GM23338 (cell line): ENCODE results near the gene GJE1. TPM values are rescaled to one million over a fixed set of nuclear protein-coding genes. Genes with fewer than 3 reads are reported as not detected.
"Not testable (repeated sequence)": the region's sequence is repeated elsewhere in the genome, so short reads cannot be mapped to it uniquely, and the experiment has no call there.

Experiments used
- ATAC-seq: fragments of 200-7000 bp; cut with Tn5 transposase; 3 replicates; pipeline ENCODE4 v1.9.1; 2020
- DNase-seq: peaks from one replicate; pipeline ENCODE4 v3.0.0-alpha.2; 2015; ENCODE audit warnings: low spot score
- H2AFZ ChIP-seq: fragments of 200-600 bp; sonication (generic); 2 replicates; pipeline ENCODE4 v1.8.0; 2016; ENCODE audit warnings: antibody characterized with exemption, mild to moderate bottlenecking, moderate library complexity
- H3F3A ChIP-seq: fragments of 200-600 bp; sonication (generic); replicated peaks from 2 replicates; pipeline ENCODE4 v1.8.0; 2017; ENCODE audit warnings: antibody characterized with exemption, mixed run types, low read depth
- H3K27ac ChIP-seq: fragments of 200-600 bp; sonication (generic); 2 replicates; pipeline ENCODE4 v1.6.1; 2016; ENCODE audit warnings: low read depth
- H3K27me3 ChIP-seq: fragments of 200-600 bp; sonication (generic); 2 replicates; pipeline ENCODE4 v1.8.0; 2016; ENCODE audit warnings: mild to moderate bottlenecking, mixed run types, moderate library complexity; ENCODE audit not compliant: insufficient read depth
- H3K36me3 ChIP-seq: fragments of 200-600 bp; sonication (generic); 2 replicates; pipeline ENCODE4 v1.8.0; 2016; ENCODE audit warnings: mild to moderate bottlenecking; ENCODE audit not compliant: insufficient read depth
- H3K4me1 ChIP-seq: fragments of 200-600 bp; sonication (generic); 2 replicates; pipeline ENCODE4 v1.8.0; 2016; ENCODE audit warnings: mild to moderate bottlenecking, moderate library complexity; ENCODE audit not compliant: insufficient read depth
- H3K4me2 ChIP-seq: fragments of 200-600 bp; sonication (generic); 2 replicates; pipeline ENCODE4 v1.7.1; 2017; ENCODE audit warnings: mixed run types
- H3K4me3 ChIP-seq: fragments of 200-600 bp; sonication (generic); 2 replicates; pipeline ENCODE4 v1.6.1; 2016; ENCODE audit warnings: mixed run types
- H3K79me2 ChIP-seq: fragments of 200-600 bp; sonication (generic); replicated peaks from 2 replicates; pipeline ENCODE4 v1.8.0; 2017; ENCODE audit warnings: mild to moderate bottlenecking; ENCODE audit not compliant: insufficient read depth
- H3K9me2 ChIP-seq: fragments of 200-600 bp; sonication (generic); 2 replicates; pipeline ENCODE4 v1.8.0; 2017; ENCODE audit not compliant: insufficient read depth
- H4K20me1 ChIP-seq: fragments of 200-600 bp; sonication (generic); replicated peaks from 2 replicates; pipeline ENCODE4 v1.8.0; 2017; ENCODE audit warnings: mild to moderate bottlenecking; ENCODE audit not compliant: insufficient read depth
- H3K27ac Mint-ChIP-seq: 2 replicates; pipeline ENCODE4 v1.8.0; 2020; ENCODE audit warnings: inconsistent platforms, mild to moderate bottlenecking, moderate library complexity, mixed read lengths
- H3K27me3 Mint-ChIP-seq: 3 replicates; pipeline ENCODE4 v1.8.0; 2022; ENCODE audit warnings: low read depth, mild to moderate bottlenecking, moderate library complexity, mixed read lengths, inconsistent platforms; ENCODE audit not compliant: insufficient read depth, poor library complexity
- H3K36me3 Mint-ChIP-seq: 3 replicates; pipeline ENCODE4 v1.8.0; 2021; ENCODE audit warnings: low read depth, mild to moderate bottlenecking, inconsistent platforms, moderate library complexity, mixed read lengths
- H3K4me1 Mint-ChIP-seq: 3 replicates; pipeline ENCODE4 v1.8.0; 2020; ENCODE audit warnings: mild to moderate bottlenecking, inconsistent platforms, mixed read lengths
- H3K4me3 Mint-ChIP-seq: 3 replicates; pipeline ENCODE4 v1.8.0; 2021; ENCODE audit warnings: moderate library complexity, mild to moderate bottlenecking, inconsistent platforms, mixed read lengths
- H3K9me3 Mint-ChIP-seq: 3 replicates; pipeline ENCODE4 v1.8.0; 2020; ENCODE audit warnings: moderate library complexity, mild to moderate bottlenecking, inconsistent platforms, mixed read lengths
- CREB1 ChIP-seq: fragments of 250-450 bp; sonication (Bioruptor Pico); IDR thresholded peaks from 2 replicates; pipeline ENCODE4 v1.5.0; 2020; ENCODE audit warnings: low read depth, mild to moderate bottlenecking, moderate library complexity
- NANOG ChIP-seq: IDR thresholded peaks from 2 replicates; pipeline ENCODE4 v1.6.1; 2016; ENCODE audit warnings: antibody characterized with exemption, borderline replicate concordance
- ZNF114 ChIP-seq: fragments of 250-450 bp; sonication (Bioruptor Pico); IDR thresholded peaks from 2 replicates; pipeline ENCODE4 v1.5.0; 2020; ENCODE audit warnings: mild to moderate bottlenecking, moderate library complexity
- polyA plus RNA-seq: library from polyadenylated mRNA; unstranded; fragments of >200 nt; fragmentation: Nextera tagmentation; extraction: Ambion mirVana; gene quantifications from 2 replicates; pipeline ENCODE4 v1.2.1, GENCODE V29; 2016
- total RNA-seq: library from RNA; depleted of rRNA; stranded (reverse); fragments of >200 nt; shearing (Covaris generic); gene quantifications from 2 replicates; pipeline ENCODE4 v1.2.3, GENCODE V29; 2014
- TF ChIP-seq, protein P1 (sequence below), 2 experiments: fragments of 200-600 bp in 1 of 2; sonication (generic) in 1 of 2; conservative IDR thresholded peaks; 2 replicates each; pipeline versions ENCODE4 v1.5.1 to v1.6.1; 2016 to 2017; ENCODE audit warnings: antibody characterized with exemption in 2 of 2, low read depth in 2 of 2, mild to moderate bottlenecking in 2 of 2, moderate library complexity in 1 of 2
- TF ChIP-seq, protein P2 (sequence below): IDR thresholded peaks from one replicate; pipeline ENCODE4 v1.6.1; 2018; ENCODE audit warnings: antibody characterized with exemption; ENCODE audit not compliant: unreplicated experiment
- TF ChIP-seq, protein P3 (sequence below): IDR thresholded peaks from 2 replicates; pipeline ENCODE4 v1.6.1; 2016; ENCODE audit warnings: antibody characterized with exemption

Gene GJE1
- total and polyA plus RNA-seq, 2 experiments from 2014 or later, result not detected

DNA sequence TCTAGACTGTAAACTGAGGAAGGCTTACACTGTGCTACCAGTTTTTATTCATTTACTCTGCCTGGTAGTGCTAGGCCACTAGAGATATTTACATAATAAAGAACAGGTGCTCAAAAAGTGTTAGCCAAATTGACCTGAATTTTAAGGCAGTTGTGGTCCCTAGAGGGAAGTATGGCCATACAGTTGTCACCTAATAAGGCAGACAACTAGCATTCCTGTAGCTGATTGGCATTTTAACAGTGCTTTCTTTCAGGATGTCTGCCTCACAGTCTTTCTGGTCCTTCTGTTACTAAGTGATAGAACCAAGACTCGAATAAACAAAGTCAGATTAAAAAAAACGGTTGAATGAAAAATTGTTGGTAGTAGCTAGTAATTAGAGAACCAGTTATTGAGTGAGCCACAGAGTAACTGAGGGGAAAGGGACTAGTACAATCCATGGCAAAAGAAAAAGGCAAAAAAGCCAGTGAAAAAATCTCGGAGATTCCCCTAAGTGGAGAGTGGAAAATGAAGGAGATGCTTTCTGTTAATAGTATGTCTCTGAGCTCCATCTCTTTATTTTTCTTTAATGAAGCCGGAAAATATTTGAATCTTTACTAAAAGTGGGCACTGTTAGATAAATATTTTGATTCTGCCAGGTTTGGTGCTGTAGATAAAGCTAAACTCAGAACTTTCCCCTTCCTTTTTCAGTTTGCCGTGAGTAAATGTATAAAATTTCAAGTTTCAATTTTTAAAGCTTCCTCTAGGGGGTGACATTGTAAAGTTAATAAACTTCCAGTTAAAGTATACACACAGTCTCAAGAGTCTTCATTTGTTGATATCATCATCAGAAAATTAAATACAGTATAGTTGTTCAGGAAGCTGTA is 23.4 kb downstream of the GJE1 start (continued):
- TF ChIP-seq, protein P1, sequence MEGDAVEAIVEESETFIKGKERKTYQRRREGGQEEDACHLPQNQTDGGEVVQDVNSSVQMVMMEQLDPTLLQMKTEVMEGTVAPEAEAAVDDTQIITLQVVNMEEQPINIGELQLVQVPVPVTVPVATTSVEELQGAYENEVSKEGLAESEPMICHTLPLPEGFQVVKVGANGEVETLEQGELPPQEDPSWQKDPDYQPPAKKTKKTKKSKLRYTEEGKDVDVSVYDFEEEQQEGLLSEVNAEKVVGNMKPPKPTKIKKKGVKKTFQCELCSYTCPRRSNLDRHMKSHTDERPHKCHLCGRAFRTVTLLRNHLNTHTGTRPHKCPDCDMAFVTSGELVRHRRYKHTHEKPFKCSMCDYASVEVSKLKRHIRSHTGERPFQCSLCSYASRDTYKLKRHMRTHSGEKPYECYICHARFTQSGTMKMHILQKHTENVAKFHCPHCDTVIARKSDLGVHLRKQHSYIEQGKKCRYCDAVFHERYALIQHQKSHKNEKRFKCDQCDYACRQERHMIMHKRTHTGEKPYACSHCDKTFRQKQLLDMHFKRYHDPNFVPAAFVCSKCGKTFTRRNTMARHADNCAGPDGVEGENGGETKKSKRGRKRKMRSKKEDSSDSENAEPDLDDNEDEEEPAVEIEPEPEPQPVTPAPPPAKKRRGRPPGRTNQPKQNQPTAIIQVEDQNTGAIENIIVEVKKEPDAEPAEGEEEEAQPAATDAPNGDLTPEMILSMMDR (conservative IDR thresholded peaks at IDR 0.05; ENCODE audit: low read depth in 2 of 2), result peak in 1 of 2 experiments; percentile 77; a peak in 3 of 4 replicates

DNA sequence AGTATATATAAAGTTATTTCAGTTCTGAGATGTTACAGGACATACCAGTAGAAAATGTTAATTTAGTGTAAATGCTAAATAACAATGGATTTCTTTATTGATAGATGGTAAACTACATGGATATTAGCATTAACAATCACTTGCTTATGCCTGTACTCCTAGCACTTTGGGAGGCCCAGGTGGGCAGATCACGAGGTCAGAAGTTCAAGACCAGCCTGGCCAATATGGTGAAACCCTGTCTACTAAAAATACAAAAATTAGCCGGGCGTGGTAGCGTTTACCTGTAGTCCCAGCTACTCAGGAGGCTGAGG is 24.0 kb downstream of the GJE1 start:
- H3K4me2 ChIP-seq, H3K27me3 Mint-ChIP-seq, H2AFZ ChIP-seq, H3K9me3 Mint-ChIP-seq, H3K36me3 ChIP-seq, H3K4me3 Mint-ChIP-seq, H3F3A ChIP-seq, H3K9me2 ChIP-seq, H3K27me3 ChIP-seq, H3K4me3 ChIP-seq, DNase-seq, ATAC-seq, H3K36me3 Mint-ChIP-seq, H4K20me1 ChIP-seq: not testable (repeated sequence)
- Histone ChIP-seq H3K4me1 (peaks cover 25% of the 10 kb centered on the region), H3K27ac (peak overlapping the region; percentile 20; the same call in 1 of the 2 replicates), H3K79me2 (peaks cover 90% of the 10 kb centered on the region)
- Mint-ChIP-seq H3K27ac (peak overlapping the region; percentile 95; the same call in 1 of the 2 replicates), H3K4me1 (peaks cover 36% of the 10 kb centered on the region)

DNA sequence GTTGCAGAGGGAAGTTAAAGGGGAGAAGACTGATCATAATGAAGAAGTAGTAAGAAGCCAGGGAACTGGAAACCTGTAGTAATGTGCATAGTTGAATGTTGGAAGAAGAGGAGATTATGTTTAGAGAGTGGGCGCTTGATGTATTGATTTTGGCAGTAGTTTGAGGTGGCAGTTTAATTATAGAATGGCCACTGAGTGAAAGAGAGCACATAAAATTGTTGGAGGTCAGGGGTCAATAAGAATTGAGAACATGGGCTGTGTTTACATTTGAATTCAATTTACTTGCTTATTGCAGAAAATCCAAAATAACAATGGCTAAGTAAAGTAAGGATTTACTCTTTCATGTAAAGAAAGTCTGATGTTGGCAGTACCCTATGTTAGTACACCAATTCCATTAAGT is 30.1 kb downstream of the GJE1 start:
- Mint-ChIP-seq H3K4me3 (no peak overlapping the region), H3K36me3 (peaks cover 9% of the 10 kb centered on the region; the same call in 2 of the 3 replicates), H3K27me3 (no peaks in the 10 kb centered on the region), H3K4me1 (peaks cover 19% of the 10 kb centered on the region), H3K27ac (no peak overlapping the region), H3K9me3 (no peaks in the 10 kb centered on the region)
- Histone ChIP-seq H3K4me1 (peaks cover 2% of the 10 kb centered on the region; the same call in 1 of the 2 replicates), H3K79me2 (peaks cover 80% of the 10 kb centered on the region), H3K9me2 (no peaks in the 10 kb centered on the region), H3F3A (no peaks in the 10 kb centered on the region), H4K20me1 (peaks cover 12% of the 10 kb centered on the region), H3K27ac (no peak overlapping the region), H3K4me2 (no peak overlapping the region), H2AFZ (no peak overlapping the region), H3K27me3 (no peaks in the 10 kb centered on the region), H3K4me3 (no peak overlapping the region), H3K36me3 (no peaks in the 10 kb centered on the region)
- DNase-seq, result no peak
- ATAC-seq, result no peak
- TF ChIP-seq ZNF114 (CRISPR knock-in tag), result no peak
- TF ChIP-seq, protein P2, sequence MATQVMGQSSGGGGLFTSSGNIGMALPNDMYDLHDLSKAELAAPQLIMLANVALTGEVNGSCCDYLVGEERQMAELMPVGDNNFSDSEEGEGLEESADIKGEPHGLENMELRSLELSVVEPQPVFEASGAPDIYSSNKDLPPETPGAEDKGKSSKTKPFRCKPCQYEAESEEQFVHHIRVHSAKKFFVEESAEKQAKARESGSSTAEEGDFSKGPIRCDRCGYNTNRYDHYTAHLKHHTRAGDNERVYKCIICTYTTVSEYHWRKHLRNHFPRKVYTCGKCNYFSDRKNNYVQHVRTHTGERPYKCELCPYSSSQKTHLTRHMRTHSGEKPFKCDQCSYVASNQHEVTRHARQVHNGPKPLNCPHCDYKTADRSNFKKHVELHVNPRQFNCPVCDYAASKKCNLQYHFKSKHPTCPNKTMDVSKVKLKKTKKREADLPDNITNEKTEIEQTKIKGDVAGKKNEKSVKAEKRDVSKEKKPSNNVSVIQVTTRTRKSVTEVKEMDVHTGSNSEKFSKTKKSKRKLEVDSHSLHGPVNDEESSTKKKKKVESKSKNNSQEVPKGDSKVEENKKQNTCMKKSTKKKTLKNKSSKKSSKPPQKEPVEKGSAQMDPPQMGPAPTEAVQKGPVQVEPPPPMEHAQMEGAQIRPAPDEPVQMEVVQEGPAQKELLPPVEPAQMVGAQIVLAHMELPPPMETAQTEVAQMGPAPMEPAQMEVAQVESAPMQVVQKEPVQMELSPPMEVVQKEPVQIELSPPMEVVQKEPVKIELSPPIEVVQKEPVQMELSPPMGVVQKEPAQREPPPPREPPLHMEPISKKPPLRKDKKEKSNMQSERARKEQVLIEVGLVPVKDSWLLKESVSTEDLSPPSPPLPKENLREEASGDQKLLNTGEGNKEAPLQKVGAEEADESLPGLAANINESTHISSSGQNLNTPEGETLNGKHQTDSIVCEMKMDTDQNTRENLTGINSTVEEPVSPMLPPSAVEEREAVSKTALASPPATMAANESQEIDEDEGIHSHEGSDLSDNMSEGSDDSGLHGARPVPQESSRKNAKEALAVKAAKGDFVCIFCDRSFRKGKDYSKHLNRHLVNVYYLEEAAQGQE, result no peak
- no peak for TF ChIP-seq NANOG
- TF ChIP-seq CREB1 (CRISPR knock-in tag), result no peak
- TF ChIP-seq, protein P3, sequence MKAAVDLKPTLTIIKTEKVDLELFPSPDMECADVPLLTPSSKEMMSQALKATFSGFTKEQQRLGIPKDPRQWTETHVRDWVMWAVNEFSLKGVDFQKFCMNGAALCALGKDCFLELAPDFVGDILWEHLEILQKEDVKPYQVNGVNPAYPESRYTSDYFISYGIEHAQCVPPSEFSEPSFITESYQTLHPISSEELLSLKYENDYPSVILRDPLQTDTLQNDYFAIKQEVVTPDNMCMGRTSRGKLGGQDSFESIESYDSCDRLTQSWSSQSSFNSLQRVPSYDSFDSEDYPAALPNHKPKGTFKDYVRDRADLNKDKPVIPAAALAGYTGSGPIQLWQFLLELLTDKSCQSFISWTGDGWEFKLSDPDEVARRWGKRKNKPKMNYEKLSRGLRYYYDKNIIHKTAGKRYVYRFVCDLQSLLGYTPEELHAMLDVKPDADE, result no peak
